GM13976 (cell line): ENCODE results near the gene FAM163B.
"Not testable (repeated sequence)": the region's sequence is repeated elsewhere in the genome, so short reads cannot be mapped to it uniquely, and the experiment has no call there.

ENCODE experiments used
- DNase-seq: peaks from one replicate; pipeline ENCODE4 v3.0.0; 2012; ENCODE audit warnings: low spot score
- CTCF ChIP-seq: IDR thresholded peaks from 2 replicates; pipeline ENCODE4 v1.5.1; 2012; ENCODE audit warnings: borderline replicate concordance, mild to moderate bottlenecking; ENCODE audit not compliant: insufficient read depth; ENCODE audit errors: extremely low read depth, missing control alignments, control extremely low read depth
- in situ Hi-C: fragments of 300-500 bp; cut with MboI; formaldehyde crosslinking; loops from one replicate; pipeline ENCODE4 v1.12.0; 2022; ENCODE audit warnings: low sequenced_read_pairs, mixed read lengths, inconsistent platforms; ENCODE audit not compliant: unreplicated experiment

The FAM163B gene

GRCh38 chr9:133629221-133630110 is 20.3 kb upstream of the FAM163B start:
- no peak for TF ChIP-seq CTCF
- in situ Hi-C loops, result no loop called here
- DNase-seq, result no peak

- TF ChIP-seq CTCF, result no peak
- in situ Hi-C loops, result no loop called here
- no peak for DNase-seq
Measured at GRCh38 chr9:133628766-133629165, 19.6 kb upstream of the FAM163B start.

- in situ Hi-C loops, result no loop called here
- TF ChIP-seq CTCF, result no peak
- DNase-seq, result no peak
Measured at GRCh38 chr9:133627341-133627740, 18.2 kb upstream of the FAM163B start.

GRCh38 chr9:133626008-133626407 is 16.8 kb upstream of the FAM163B start:
- DNase-seq, in situ Hi-C loops: not testable (repeated sequence)

GRCh38 chr9:133622555-133622954 is 13.4 kb upstream of the FAM163B start:
- no peak for DNase-seq
- TF ChIP-seq CTCF, result no peak
- in situ Hi-C loops, result no loop called here

- no peak for DNase-seq
- in situ Hi-C loops, result no loop called here
- no peak for TF ChIP-seq CTCF
Measured at GRCh38 chr9:133621725-133622267, 12.6 kb upstream of the FAM163B start.

- no peak for DNase-seq
- in situ Hi-C loops, result no loop called here
- TF ChIP-seq CTCF, result no peak
Measured at GRCh38 chr9:133619791-133620190, 10.6 kb upstream of the FAM163B start.
